Left ventricle myocardium inferior (tissue), 1 donor: ENCODE measurements around the gene HOXB3. TPM values are rescaled to one million over a fixed set of nuclear protein-coding genes. Genes with fewer than 3 reads are reported as not detected.
A peak's percentile ranks its signal among the peaks of the same experiment; 100 is the strongest.

Source experiments
- DNase-seq: peaks from one replicate; pipeline ENCODE4 v3.0.0-alpha.2; 2020
- H3K27ac ChIP-seq: fragments of 200-600 bp; replicated peaks from 2 replicates; pipeline ENCODE4 v1.8.0; 2021
- H3K27me3 ChIP-seq: fragments of 200-600 bp; 2 replicates; pipeline ENCODE4 v1.8.0; 2021; ENCODE audit warnings: low read depth
- H3K36me3 ChIP-seq: fragments of 200-600 bp; 2 replicates; pipeline ENCODE4 v1.8.0; 2021
- H3K4me1 ChIP-seq: fragments of 200-600 bp; 2 replicates; pipeline ENCODE4 v1.8.0; 2021
- H3K4me3 ChIP-seq: fragments of 200-600 bp; 2 replicates; pipeline ENCODE4 v1.8.0; 2021; ENCODE audit warnings: mild to moderate bottlenecking, moderate library complexity
- H3K9me3 ChIP-seq: fragments of 200-600 bp; replicated peaks from 2 replicates; pipeline ENCODE4 v1.8.0; 2021
- intact Hi-C: fragments of 100-400 bp; cut with micrococcal nuclease; formaldehyde crosslinking; loops from one replicate; pipeline ENCODE4 v1.11.0; 2022
- total RNA-seq: library from RNA; stranded (reverse); fragmentation: NEBNext Ultra II Directional; extraction: Animal tissue kit (Norgen Biotek cat#: 25700); gene quantifications from one replicate; pipeline ENCODE4 v1.2.1, GENCODE V29; 2021
- TF ChIP-seq, protein P1 (sequence below): fragments of 200-600 bp; IDR thresholded peaks from 2 replicates; pipeline ENCODE4 v1.8.0; 2021; ENCODE audit warnings: antibody characterized with exemption, mild to moderate bottlenecking, borderline replicate concordance
- donor health status: DM: no; HTN: yes; CAD: no; lungs with severe emphysema.

HOXB3 gene
- total RNA-seq, 1 donor from 2014 or later, result 0.91 TPM

- H3K27ac ChIP-seq, result peak overlapping the region; percentile 66
- H3K4me3 ChIP-seq, result peak overlapping the region; percentile 61
- intact Hi-C loops, result no loop called here
- no peak for DNase-seq
- peaks cover 99% of the 10 kb centered on the region for H3K27me3 ChIP-seq
- TF ChIP-seq, protein P1, sequence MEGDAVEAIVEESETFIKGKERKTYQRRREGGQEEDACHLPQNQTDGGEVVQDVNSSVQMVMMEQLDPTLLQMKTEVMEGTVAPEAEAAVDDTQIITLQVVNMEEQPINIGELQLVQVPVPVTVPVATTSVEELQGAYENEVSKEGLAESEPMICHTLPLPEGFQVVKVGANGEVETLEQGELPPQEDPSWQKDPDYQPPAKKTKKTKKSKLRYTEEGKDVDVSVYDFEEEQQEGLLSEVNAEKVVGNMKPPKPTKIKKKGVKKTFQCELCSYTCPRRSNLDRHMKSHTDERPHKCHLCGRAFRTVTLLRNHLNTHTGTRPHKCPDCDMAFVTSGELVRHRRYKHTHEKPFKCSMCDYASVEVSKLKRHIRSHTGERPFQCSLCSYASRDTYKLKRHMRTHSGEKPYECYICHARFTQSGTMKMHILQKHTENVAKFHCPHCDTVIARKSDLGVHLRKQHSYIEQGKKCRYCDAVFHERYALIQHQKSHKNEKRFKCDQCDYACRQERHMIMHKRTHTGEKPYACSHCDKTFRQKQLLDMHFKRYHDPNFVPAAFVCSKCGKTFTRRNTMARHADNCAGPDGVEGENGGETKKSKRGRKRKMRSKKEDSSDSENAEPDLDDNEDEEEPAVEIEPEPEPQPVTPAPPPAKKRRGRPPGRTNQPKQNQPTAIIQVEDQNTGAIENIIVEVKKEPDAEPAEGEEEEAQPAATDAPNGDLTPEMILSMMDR, result no peak
- no peaks in the 10 kb centered on the region for H3K9me3 ChIP-seq
- H3K36me3 ChIP-seq, result no peaks in the 10 kb centered on the region
- peaks cover 27% of the 10 kb centered on the region for H3K4me1 ChIP-seq
These were observed 25.6 kb downstream of the HOXB3 start for GRCh38 chr17:48564188-48565021.

DNA sequence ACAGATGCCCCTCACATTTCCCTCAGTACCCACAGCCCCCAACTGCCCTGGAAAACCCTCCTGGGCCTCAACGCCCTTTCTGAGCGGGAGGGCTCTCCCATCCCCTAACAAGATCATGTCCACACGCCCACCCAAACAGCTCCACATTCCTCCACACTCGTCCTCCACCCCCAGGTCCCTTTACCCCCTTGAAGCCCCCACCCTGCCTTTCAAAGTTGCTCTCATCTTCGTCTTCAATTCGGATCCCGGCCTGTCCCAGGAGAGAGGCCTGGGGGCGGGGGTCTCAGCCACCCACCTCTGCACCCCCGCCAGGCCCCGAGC, 26.2 kb downstream of the HOXB3 start:
- intact Hi-C loops, result no loop called here
- Histone ChIP-seq H3K36me3 (no peaks in the 10 kb centered on the region), H3K4me1 (peaks cover 24% of the 10 kb centered on the region), H3K27ac (peak overlapping the region; percentile 66), H3K4me3 (peak overlapping the region; percentile 61), H3K27me3 (peaks cover 99% of the 10 kb centered on the region), H3K9me3 (no peaks in the 10 kb centered on the region)
- TF ChIP-seq, protein P1, result no peak
- no peak for DNase-seq

- Histone ChIP-seq H3K27ac (no peak overlapping the region), H3K4me1 (peaks cover 20% of the 10 kb centered on the region), H3K9me3 (no peaks in the 10 kb centered on the region), H3K36me3 (no peaks in the 10 kb centered on the region), H3K27me3 (peaks cover 99% of the 10 kb centered on the region), H3K4me3 (peak overlapping the region; percentile 61)
- TF ChIP-seq, protein P1, result no peak
- intact Hi-C loops, result no loop called here
- DNase-seq, result no peak
These were observed 26.6 kb downstream of the HOXB3 start for GRCh38 chr17:48563385-48563838.

GRCh38 chr17:48562934-48563333, 27.1 kb downstream of the HOXB3 start:
- Histone ChIP-seq H3K4me3 (no peak overlapping the region), H3K36me3 (no peaks in the 10 kb centered on the region), H3K27ac (no peak overlapping the region), H3K27me3 (peaks cover 99% of the 10 kb centered on the region), H3K4me1 (peaks cover 20% of the 10 kb centered on the region), H3K9me3 (no peaks in the 10 kb centered on the region)
- no peak for DNase-seq
- TF ChIP-seq, protein P1, result no peak
- intact Hi-C loops, result no loop called here

DNA sequence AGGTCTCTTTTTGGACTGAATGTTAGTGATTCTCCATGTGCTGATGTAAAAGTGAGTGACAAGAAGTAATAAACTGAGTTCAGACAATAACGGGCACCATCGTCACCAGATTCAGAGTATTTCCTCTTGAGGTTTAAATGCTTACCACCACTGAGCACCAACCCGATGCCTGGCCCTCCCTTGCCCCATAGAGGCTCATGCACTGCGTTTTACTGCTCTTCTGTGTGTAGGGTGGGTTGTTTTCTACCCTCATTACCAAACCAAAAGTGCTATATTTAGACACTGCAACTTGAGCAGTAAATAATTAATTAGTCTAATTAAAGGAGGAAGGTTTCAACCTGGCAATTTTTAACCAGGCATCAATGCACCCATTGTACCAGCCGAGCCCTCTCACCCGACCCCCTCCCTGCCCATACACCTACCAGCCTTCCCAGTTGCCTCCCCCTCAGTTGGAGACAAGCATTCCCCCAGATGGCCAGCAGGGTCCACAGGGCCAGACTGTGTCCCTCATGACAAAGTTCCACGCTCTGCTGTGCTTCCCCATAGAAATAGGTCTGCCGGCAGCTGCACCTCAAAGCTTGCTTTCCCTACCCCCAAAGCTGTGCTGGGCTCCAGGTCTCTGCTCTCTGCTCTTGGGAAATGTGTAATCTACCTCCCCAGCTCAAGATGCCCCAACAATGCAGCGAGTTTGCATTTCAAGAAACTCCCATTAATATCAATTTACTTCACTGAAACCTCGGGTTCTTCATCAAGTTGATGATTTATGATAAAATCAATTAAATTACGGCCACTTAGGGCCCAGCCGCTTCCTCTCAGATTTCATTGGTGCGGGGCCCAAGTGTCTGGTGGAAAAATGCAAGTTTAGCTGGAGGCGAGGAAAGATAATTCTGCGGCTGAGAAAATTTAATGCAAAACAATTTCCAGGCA, 27.9 kb downstream of the HOXB3 start:
- intact Hi-C loops, result no loop called here
- Histone ChIP-seq H3K4me3 (no peak overlapping the region), H3K9me3 (no peaks in the 10 kb centered on the region), H3K27me3 (peaks cover 99% of the 10 kb centered on the region), H3K27ac (no peak overlapping the region), H3K36me3 (no peaks in the 10 kb centered on the region), H3K4me1 (peaks cover 20% of the 10 kb centered on the region)
- TF ChIP-seq, protein P1, result peak; percentile 8
- DNase-seq, result no peak
